HepG2 (cell line): Measurements from ENCODE around the gene ZNF221. TPM values are rescaled to one million over a fixed set of nuclear protein-coding genes. Genes with fewer than 3 reads are reported as not detected.

Source experiments
- CSRNP2 ChIP-seq: sonication (generic); formaldehyde crosslinking; conservative IDR thresholded peaks from 2 replicates; pipeline ENCODE4 v1.8.0; 2022; ENCODE audit warnings: low read depth, missing genetic modification reagents
- DNMT1 ChIP-seq: sonication (generic); formaldehyde crosslinking; IDR thresholded peaks from 2 replicates; pipeline ENCODE4 v1.5.1; 2020; ENCODE audit warnings: mild to moderate bottlenecking, missing genetic modification reagents
- E2F1 ChIP-seq: sonication (generic); formaldehyde crosslinking; IDR thresholded peaks from 2 replicates; pipeline ENCODE4 v1.5.0; 2020; ENCODE audit warnings: missing genetic modification reagents
- E2F2 ChIP-seq: sonication (generic); formaldehyde crosslinking; IDR thresholded peaks from 2 replicates; pipeline ENCODE4 v1.4.0; 2020; ENCODE audit warnings: missing genetic modification reagents, borderline replicate concordance
- FOXM1 ChIP-seq: sonication (generic); formaldehyde crosslinking; IDR thresholded peaks from 2 replicates; pipeline ENCODE4 v1.5.0; 2020; ENCODE audit warnings: missing genetic modification reagents
- KDM2A ChIP-seq: sonication (generic); formaldehyde crosslinking; IDR thresholded peaks from 2 replicates; pipeline ENCODE4 v1.4.0; 2020; ENCODE audit warnings: low read depth, missing genetic modification reagents, borderline replicate concordance
- KLF13 ChIP-seq: sonication (generic); formaldehyde crosslinking; IDR thresholded peaks from 2 replicates; pipeline ENCODE4 v1.4.0; 2020; ENCODE audit warnings: mild to moderate bottlenecking, missing genetic modification reagents
- MEIS1 ChIP-seq: sonication (generic); formaldehyde crosslinking; IDR thresholded peaks from 2 replicates; pipeline ENCODE4 v1.9.0; 2021; ENCODE audit warnings: mild to moderate bottlenecking, missing genetic modification reagents, moderate library complexity, borderline replicate concordance
- TMF1 ChIP-seq: sonication (generic); formaldehyde crosslinking; IDR thresholded peaks from 2 replicates; pipeline ENCODE4 v1.8.1; 2022; ENCODE audit warnings: low read depth, missing genetic modification reagents
- ZNF30 ChIP-seq: sonication (generic); formaldehyde crosslinking; IDR thresholded peaks from 2 replicates; pipeline ENCODE4 v1.5.0; 2020; ENCODE audit warnings: mild to moderate bottlenecking, missing genetic modification reagents
- ZNF382 ChIP-seq: sonication (generic); formaldehyde crosslinking; IDR thresholded peaks from 2 replicates; pipeline ENCODE4 v1.5.0; 2020; ENCODE audit warnings: missing genetic modification reagents, mild to moderate bottlenecking, borderline replicate concordance
- ZNF468 ChIP-seq: sonication (generic); formaldehyde crosslinking; IDR thresholded peaks from 2 replicates; pipeline ENCODE4 v1.8.0; 2022; ENCODE audit warnings: mild to moderate bottlenecking, moderate library complexity, missing genetic modification reagents
- ZNF563 ChIP-seq: sonication (generic); formaldehyde crosslinking; IDR thresholded peaks from 2 replicates; pipeline ENCODE4 v1.8.0; 2022; ENCODE audit warnings: mild to moderate bottlenecking, moderate library complexity, missing genetic modification reagents
- ZNF576 ChIP-seq: sonication (generic); formaldehyde crosslinking; IDR thresholded peaks from 2 replicates; pipeline ENCODE4 v1.4.0; 2020; ENCODE audit warnings: mild to moderate bottlenecking, missing genetic modification reagents
- ZNF597 ChIP-seq: sonication (generic); formaldehyde crosslinking; IDR thresholded peaks from 2 replicates; pipeline ENCODE4 v1.5.0; 2020; ENCODE audit warnings: missing genetic modification reagents
- ZNF747 ChIP-seq: sonication (generic); formaldehyde crosslinking; IDR thresholded peaks from 2 replicates; pipeline ENCODE4 v1.8.1; 2023; ENCODE audit warnings: missing genetic modification reagents, mild to moderate bottlenecking, borderline replicate concordance
- ZNF780A ChIP-seq: sonication (generic); formaldehyde crosslinking; IDR thresholded peaks from 2 replicates; pipeline ENCODE4 v1.8.0; 2022; ENCODE audit warnings: mild to moderate bottlenecking, missing genetic modification reagents, moderate library complexity
- ZSCAN20 ChIP-seq: sonication (generic); formaldehyde crosslinking; IDR thresholded peaks from 2 replicates; pipeline ENCODE4 v1.4.0; 2020; ENCODE audit warnings: missing genetic modification reagents, mild to moderate bottlenecking, borderline replicate concordance
- ZXDC ChIP-seq: sonication (generic); formaldehyde crosslinking; IDR thresholded peaks from 2 replicates; pipeline ENCODE4 v1.5.0; 2020; ENCODE audit warnings: mild to moderate bottlenecking, missing genetic modification reagents
- polyA plus RNA-seq, 8 experiments: library from polyadenylated mRNA; depleted of rRNA in 3 of 8; stranded (reverse) in 7 of 8; unstranded in 1 of 8; fragments of >200 nt; fragmentation: Illumina TruSeq in 4 of 8; extraction: Trizol in 4 of 8; gene quantifications; 2 replicates each; pipeline versions ENCODE4 v1.2.1 to v1.2.3, GENCODE V29; 2011 to 2016; ENCODE audit warnings: low read depth in 4 of 8, missing spikeins in 1 of 8, mixed read lengths in 1 of 8; ENCODE audit not compliant: insufficient read depth in 1 of 8
- total RNA-seq, 5 experiments: library from RNA; depleted of rRNA; stranded (reverse); fragments of >200 nt; fragmentation: Illumina TruSeq; extraction: Trizol; gene quantifications; 2 replicates each; pipeline ENCODE4 v1.2.3, GENCODE V29; 2016; ENCODE audit warnings: low read depth in 1 of 5

The ZNF221 gene
- total and polyA plus RNA-seq, 2 of the 13 experiments (the other 11 are each of a cell fraction or from before 2014, with no cell fraction given): 0.48 to 3.4 TPM

GRCh38 chr19:44002566-44003460 lies 51.8 kb downstream of the ZNF221 start, which contains the start of gene ZNF230 (continued):
- TF ChIP-seq E2F2 (CRISPR knock-in tag) (no peak), ZNF597 (CRISPR knock-in tag) (no peak), ZNF563 (CRISPR knock-in tag) (no peak), ZNF576 (CRISPR knock-in tag) (no peak), KDM2A (CRISPR knock-in tag) (0 out of 2 replicates have a peak, but pooled peaks have one; percentile 42), ZNF382 (CRISPR knock-in tag) (no peak), DNMT1 (no peak), ZNF780A (CRISPR knock-in tag) (no peak), FOXM1 (CRISPR knock-in tag) (no peak), TMF1 (CRISPR knock-in tag) (no peak), ZXDC (CRISPR knock-in tag) (no peak), E2F1 (CRISPR knock-in tag) (peak; percentile 58), ZSCAN20 (no peak), ZNF30 (no peak), ZNF468 (CRISPR knock-in tag) (no peak), KLF13 (no peak), CSRNP2 (CRISPR knock-in tag) (no peak), ZNF747 (CRISPR knock-in tag) (no peak), MEIS1 (CRISPR knock-in tag) (peak; percentile 77)
